HG03139 (cell line): ENCODE data around the gene HELT.
"Not testable (repeated sequence)": the region's sequence is repeated elsewhere in the genome, so short reads cannot be mapped to it uniquely, and the experiment has no call there.

ENCODE experiments used
- ATAC-seq: cut with Tn5 transposase; IDR thresholded peaks from one replicate; pipeline ENCODE4 v1.9.1; 2021; ENCODE audit not compliant: unreplicated experiment

HELT gene

DNA sequence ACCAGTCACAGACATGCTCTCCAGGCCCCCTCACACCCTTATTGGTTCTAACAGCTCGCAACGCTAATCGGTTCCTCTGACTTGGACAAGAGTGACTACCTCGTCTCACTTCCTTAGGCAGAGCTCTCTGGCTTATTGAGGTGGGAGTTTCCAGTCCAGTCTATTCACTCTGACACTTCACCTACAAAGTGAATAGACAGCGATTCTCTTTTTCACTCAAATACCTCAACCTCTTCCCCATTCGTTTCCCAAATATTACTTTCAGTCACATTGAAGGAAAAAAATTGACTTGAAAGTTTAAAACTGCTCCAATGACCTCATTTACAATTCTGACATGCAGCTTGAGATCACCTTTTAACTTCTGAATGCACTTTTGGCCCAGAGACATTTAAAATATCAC, 17.7 kb downstream of the HELT start:
- no peak for ATAC-seq

DNA sequence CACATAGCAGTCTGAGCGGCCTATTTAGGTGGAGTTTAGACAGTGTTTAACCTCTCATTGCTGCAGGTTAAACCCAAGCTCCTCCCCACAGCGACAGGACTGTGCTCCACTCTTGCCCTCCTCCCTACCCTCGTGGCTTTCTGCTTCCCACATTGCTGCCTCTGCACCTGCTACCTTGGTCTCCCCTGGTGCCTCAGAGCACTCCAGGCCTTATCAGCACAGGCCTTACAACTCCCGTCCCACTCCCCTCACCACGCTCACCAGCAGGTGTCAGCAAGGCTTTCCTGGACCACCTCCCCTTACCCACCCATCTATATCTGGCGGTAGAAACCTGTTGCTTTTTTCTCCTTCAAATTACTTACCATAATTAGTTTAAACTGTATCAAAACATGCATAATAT, 18.6 kb downstream of the HELT start:
- no peak for ATAC-seq

DNA sequence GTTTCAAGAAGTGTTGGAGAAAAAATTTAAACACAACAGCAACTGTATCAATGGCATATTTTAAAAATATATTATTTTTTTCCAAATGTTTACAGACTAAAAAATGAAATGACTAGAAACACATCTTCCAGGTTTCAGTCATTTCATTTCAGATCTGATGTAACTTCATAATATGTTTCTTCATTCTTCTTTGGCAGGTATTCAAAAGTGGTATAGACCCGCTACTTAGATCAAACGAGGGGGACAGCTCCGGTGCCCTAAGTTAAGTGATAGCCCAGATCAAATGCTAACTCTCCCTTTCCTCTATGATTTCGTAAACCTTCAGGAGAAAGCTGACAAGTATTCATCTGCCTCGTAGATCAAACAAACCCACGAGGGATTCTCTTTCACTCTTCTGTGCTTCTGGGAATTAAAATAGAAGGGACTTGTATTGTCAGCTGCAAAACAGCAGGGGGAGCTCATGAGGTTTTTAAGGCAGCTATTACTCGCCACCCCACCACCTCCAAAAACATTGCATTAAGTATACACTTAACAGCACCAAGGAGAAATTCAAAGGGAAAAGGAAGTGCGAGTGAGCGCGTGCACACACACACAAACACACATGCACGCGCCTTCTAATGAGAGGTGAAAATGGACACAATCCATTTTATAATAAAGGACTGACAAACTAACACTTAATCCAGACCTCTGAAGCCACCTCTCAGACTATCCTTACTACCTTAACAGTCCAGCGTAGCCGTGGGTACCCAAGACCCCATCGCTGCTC, 21.4 kb downstream of the HELT start:
- peak; percentile 92 for ATAC-seq

DNA sequence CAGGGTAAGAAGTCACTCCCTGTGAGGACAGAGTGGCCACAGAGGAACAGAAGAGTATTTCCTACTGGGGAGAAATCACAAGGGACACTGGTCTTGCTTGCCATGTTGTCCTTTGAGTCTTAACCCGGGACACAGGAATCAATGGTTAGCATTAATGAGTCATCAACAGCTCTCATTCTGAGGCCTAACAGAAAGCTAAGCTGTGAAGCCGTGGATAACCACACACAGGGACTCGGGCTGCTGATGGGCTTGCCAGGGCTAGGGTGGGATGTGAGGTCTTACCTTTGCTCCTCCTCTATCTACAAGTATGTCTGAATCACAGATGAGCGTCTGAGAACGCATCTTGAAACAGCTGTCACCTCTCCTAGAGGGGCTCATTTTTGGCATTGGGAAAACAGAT, 22.2 kb downstream of the HELT start:
- ATAC-seq: no peak

DNA sequence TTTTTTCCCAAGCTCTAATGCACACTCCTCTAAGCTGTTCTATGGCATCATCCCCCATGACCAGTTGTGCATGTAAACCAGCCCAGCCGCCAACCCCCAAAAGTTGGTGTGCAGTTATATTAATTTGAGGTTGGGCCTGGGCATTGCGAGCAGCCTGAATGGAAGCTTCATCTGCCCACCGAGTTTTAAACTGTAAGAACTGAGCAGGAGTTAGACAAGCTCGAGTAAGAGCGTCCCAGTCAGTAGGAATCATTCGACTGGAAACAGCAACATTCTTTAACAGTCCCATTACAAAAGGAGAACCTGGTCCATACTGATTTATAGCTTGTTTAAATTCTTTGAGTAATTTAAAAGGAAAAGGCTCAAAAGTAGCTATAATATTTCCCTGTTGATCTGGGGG, 32.0 kb downstream of the HELT start:
- not testable (repeated sequence) for ATAC-seq

DNA sequence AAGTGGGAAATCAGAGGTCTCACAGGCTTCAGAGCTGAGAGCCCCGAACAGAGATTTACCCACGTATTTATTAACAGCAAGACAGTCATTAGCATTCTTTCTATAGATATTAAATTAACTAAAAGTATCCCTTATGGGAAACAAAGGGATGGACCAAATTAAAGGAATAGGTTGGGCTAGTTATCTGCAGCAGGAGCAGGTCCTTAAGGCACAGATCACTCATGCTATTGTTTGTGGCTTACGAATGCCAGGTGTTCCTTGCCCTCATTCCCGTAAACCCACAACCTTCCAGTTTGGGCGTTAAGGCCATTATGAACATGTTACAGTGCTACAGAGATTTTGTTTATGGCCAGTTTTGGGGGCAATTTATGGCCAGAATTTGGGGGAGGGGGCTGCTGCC, 33.0 kb downstream of the HELT start:
- ATAC-seq: not testable (repeated sequence)

DNA sequence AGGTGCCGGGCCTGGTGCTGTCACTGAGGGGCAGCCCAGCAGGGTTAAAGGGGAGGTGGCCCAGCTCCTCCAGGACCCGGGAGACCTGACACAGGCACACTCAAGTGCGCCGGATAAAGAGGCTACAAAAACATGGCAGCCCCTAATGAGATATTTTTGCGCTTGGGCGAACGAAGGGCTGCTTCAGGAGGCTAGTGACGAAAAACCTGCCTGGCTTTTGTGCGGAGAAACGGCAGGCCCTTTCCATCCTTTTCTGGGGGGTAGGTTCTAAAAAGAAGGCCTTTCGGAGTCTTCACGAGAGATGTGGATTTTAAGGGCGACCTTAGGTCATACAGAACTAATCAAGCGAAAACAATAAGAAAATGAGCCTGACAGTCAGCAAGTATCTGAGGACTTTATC, 35.5 kb downstream of the HELT start:
- no peak for ATAC-seq

DNA sequence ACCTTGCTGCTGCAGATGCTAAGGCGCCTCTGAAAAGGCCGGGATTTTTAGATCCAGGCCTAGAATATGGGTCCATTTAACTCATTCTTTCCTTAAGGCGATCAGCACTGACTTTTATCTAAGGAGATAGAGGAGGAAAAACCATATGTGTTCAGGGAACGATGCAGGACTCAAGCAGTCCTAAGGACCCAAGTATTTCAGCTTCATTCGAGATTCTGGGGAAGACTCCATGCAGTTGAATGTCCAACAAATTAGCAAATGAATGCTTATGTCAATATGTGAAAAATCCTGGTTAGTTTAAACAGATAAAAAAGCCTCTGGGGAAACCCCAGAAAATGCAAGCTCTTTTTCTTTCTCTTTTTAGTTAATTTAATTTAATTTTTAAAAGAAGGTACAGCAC, 36.0 kb downstream of the HELT start:
- no peak for ATAC-seq

DNA sequence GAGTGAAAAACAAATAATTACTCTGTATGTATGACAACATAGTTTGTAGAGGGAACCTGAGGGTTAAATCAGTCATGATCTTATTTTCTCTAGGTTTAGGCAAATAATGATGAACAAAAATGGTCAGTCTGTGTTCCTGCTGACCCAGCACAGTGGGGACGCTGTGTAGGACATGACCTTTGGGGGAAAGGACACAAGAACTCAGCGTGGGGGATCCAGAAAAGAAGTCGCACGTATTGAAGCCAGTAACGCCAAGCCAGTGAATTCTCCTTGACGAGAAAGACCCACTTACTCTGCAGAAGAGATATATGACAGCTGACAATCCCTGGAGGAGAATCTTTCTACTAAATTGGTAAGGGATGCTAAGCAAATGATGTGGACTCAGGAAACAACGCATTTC, 36.6 kb downstream of the HELT start:
- ATAC-seq: no peak

DNA sequence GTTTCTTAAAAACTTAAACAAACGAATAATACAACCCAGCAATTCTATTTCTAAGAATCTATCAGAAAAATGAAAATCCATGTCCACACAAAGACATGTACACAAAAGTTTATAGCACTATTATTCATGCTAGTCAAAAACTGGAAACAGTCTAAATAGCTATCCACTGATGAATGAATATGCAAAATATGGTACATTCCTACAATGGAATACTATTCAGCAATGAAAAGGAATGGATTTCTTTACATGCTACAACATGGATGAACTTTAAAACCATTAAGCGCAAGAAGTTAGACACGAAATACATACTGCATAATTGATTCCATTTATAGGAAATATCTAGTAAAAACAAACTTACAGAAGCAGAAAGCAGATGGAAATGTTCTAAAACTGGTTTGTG, 43.3 kb downstream of the HELT start:
- ATAC-seq: no peak

DNA sequence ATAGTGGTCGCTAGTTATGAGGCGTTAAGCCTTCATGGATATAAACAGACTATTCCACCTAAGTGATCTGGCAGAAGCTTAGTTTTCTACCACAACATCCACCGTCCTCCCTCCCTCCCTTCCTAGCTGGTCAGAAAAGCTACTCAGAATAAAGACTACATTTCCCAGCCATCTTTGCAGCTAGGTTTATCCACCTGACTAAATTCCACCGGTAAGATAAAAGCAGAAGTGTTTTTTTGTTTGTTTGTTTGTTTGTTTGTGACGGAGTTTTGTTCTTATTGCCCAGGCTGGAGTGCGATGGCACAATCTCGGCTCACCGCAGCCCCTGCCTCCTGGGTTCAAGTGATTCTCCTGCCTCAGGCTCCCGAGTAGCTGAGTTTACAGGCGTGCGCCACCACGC, 44.3 kb downstream of the HELT start:
- no peak for ATAC-seq

DNA sequence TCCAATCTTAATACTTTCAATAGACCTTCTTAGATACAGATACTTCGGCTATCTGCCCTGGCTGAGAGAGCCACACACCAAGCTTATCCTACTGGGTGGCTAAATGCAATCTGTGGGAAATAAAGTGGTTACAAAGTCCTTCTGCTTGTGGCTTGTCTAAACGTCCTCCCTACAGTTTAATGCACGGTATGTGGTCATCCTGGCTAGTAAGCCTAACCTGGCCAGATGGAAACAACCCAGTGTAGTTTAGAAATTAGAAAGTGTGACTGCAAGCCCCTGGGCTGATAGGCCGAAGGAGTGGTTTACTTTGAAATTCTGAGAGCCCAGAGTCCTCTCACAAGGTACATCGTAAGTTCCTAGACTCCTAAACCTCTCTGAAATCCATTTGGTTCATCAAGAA, 47.9 kb downstream of the HELT start:
- no peak for ATAC-seq

DNA sequence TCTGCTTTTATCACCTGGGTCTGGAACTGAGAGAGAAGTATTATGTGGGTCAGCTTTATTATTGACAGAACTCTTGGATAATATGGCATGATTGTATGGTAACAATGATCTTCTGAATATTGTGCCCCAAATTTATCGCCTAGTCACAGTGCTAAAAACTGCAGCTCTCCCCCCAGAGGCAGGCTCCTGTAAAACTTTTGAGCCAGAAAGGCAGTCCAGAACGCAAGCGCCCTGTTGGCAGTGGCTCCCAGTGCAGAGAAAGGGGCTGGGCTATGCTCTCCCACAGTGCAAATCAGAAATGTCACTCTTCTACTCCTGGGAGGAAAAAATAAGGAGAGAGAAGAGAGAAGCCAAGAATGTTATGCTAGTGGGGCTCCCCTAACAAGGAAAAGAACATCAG, 50.5 kb downstream of the HELT start:
- ATAC-seq: no peak
